ENCODE data around the gene DPY19L3. TPM values are rescaled to one million over a fixed set of nuclear protein-coding genes. Genes with fewer than 3 reads are reported as not detected.
"Not testable (repeated sequence)": the region's sequence is repeated elsewhere in the genome, so short reads cannot be mapped to it uniquely, and the experiment has no call there.

Gene DPY19L3
- total RNA-seq, 1 experiment from 2014 or later = 27.8 TPM

- no peak overlapping the region for H3K27ac ChIP-seq (ENCODE audit: low read length)
- CTCF ChIA-PET = no interaction called here
- TF ChIP-seq SIN3A (IDR thresholded peaks at IDR 0.05; ENCODE audit: borderline replicate concordance, insufficient read depth, low read depth, low read length) (no peak), REST (IDR thresholded peaks at IDR 0.05; ENCODE audit: insufficient read depth in 1 of 2, low read depth in 2 of 2, low read length in 1 of 2) (no peak), TCF7L2 (IDR thresholded peaks at IDR 0.05; ENCODE audit: low read depth, low read length) (no peak), POLR2AphosphoS5 (IDR thresholded peaks at IDR 0.05; ENCODE audit: low read depth, low read length) (no peak), CTCF (IDR thresholded peaks at IDR 0.05) (no peak)
These were observed 37.1 kb downstream of the DPY19L3 start for GRCh38 chr19:32442650-32443049.

GRCh38 chr19:32447534-32447933, 42.0 kb downstream of the DPY19L3 start:
- in situ Hi-C loops (cut with HindIII; ENCODE audit: low pct_unique_long_range_greater_than_20kb, low sequenced_read_pairs); H3K4me1 ChIP-seq (ENCODE audit: control insufficient read depth, insufficient read depth, low read length); CTCF ChIA-PET; intact Hi-C loops (cut with micrococcal nuclease; ENCODE audit: unreplicated experiment); POLR2A ChIA-PET; ATAC-seq; H3K36me3 ChIP-seq (ENCODE audit: control insufficient read depth, insufficient read depth, low read length); H3K9me3 ChIP-seq (ENCODE audit: control insufficient read depth, insufficient read depth, low read depth, low read length); H3K4me3 ChIP-seq (ENCODE audit: low read depth in 2 of 2, low read length in 2 of 2); H3K27ac ChIP-seq (ENCODE audit: low read length); BruUV-seq (replicated peaks); DNase-seq (ENCODE audit: low read depth, low spot score); H3K27me3 ChIP-seq (ENCODE audit: control insufficient read depth, insufficient read depth, low read length): not testable (repeated sequence)

More at GRCh38 chr19:32442650-32443049, 37.1 kb downstream of the DPY19L3 start:
- ATAC-seq (no peak), DNase-seq (ENCODE audit: low read depth, low spot score) (no peak)
- H3K9me3 ChIP-seq (ENCODE audit: control insufficient read depth, insufficient read depth, low read depth, low read length) = no peaks in the 10 kb centered on the region
- BruUV-seq (replicated peaks) = no TSS peak
- no peaks in the 10 kb centered on the region for H3K27me3 ChIP-seq (ENCODE audit: control insufficient read depth, insufficient read depth, low read length)
- intact Hi-C loops (cut with micrococcal nuclease; ENCODE audit: unreplicated experiment) = no loop called here
- H3K36me3 ChIP-seq (ENCODE audit: control insufficient read depth, insufficient read depth, low read length) = peaks cover 6% of the 10 kb centered on the region; the same call in 1 of the 2 replicates
- in situ Hi-C loops (cut with HindIII; ENCODE audit: low pct_unique_long_range_greater_than_20kb, low sequenced_read_pairs) = no loop called here
- no peak overlapping the region for H3K4me3 ChIP-seq (ENCODE audit: low read depth in 2 of 2, low read length in 2 of 2)
- POLR2A ChIA-PET = no interaction called here
- H3K4me1 ChIP-seq (ENCODE audit: control insufficient read depth, insufficient read depth, low read length) = no peaks in the 10 kb centered on the region

- Histone ChIP-seq H3K27ac (ENCODE audit: low read length) (no peak overlapping the region), H3K36me3 (ENCODE audit: control insufficient read depth, insufficient read depth, low read length) (no peaks in the 10 kb centered on the region), H3K4me3 (ENCODE audit: low read depth in 2 of 2, low read length in 2 of 2) (no peak overlapping the region), H3K27me3 (ENCODE audit: control insufficient read depth, insufficient read depth, low read length) (no peaks in the 10 kb centered on the region), H3K4me1 (ENCODE audit: control insufficient read depth, insufficient read depth, low read length) (no peaks in the 10 kb centered on the region), H3K9me3 (ENCODE audit: control insufficient read depth, insufficient read depth, low read depth, low read length) (no peaks in the 10 kb centered on the region)
- intact Hi-C loops (cut with micrococcal nuclease; ENCODE audit: unreplicated experiment) = no loop called here
- ATAC-seq (no peak), DNase-seq (ENCODE audit: low read depth, low spot score) (no peak)
- CTCF ChIA-PET = no interaction called here
- in situ Hi-C loops (cut with HindIII; ENCODE audit: low pct_unique_long_range_greater_than_20kb, low sequenced_read_pairs) = no loop called here
- TF ChIP-seq REST (IDR thresholded peaks at IDR 0.05; ENCODE audit: insufficient read depth in 1 of 2, low read depth in 2 of 2, low read length in 1 of 2) (no peak), TCF7L2 (IDR thresholded peaks at IDR 0.05; ENCODE audit: low read depth, low read length) (no peak), SIN3A (IDR thresholded peaks at IDR 0.05; ENCODE audit: borderline replicate concordance, insufficient read depth, low read depth, low read length) (no peak), CTCF (IDR thresholded peaks at IDR 0.05) (no peak), POLR2AphosphoS5 (IDR thresholded peaks at IDR 0.05; ENCODE audit: low read depth, low read length) (no peak)
- POLR2A ChIA-PET = no interaction called here
- BruUV-seq (replicated peaks) = no TSS peak
These were observed 42.5 kb downstream of the DPY19L3 start for GRCh38 chr19:32448026-32448425.
